ENCODE results near the gene FAM13A. TPM values are rescaled to one million over a fixed set of nuclear protein-coding genes. Genes with fewer than 3 reads are reported as not detected.

The FAM13A gene
- total and polyA plus RNA-seq, 2 of the 13 experiments (the other 11 are each of a cell fraction or from before 2014, with no cell fraction given) = 1.2 to 36.2 TPM

DNA sequence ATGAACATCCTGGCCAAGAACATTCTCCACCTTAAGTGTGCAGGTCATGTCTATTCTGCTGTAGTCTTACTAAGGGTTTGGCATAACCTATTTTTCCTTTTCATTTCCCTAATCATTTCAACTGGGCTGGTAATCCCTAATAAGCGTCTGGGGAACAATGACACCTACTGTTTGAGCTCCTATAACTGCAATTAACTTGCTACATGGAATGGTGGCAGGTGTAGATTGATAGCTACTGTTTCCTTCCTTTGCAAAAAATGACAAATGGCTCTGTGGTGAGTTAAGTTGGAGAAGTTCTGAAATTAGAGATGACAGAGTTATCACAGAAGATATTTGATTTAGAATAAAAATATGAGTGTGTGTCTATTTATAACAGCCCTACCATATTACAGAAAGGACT lies 254.8 kb downstream of the FAM13A start:
- no peak overlapping the region for H3K27ac ChIP-seq (ENCODE audit: extremely low read length, insufficient read depth, low read length)
- ATAC-seq (no peak), FAIRE-seq (no peak), DNase-seq (ENCODE audit: low spot score) (no peak)
- no peak overlapping the region for H3K9ac ChIP-seq (ENCODE audit: insufficient read depth, low read depth, low read length)
- H3K36me3 ChIP-seq (replicated peaks in 1 of 2; ENCODE audit: control insufficient read depth in 1 of 2, insufficient read depth in 2 of 2, low read length in 2 of 2) = peaks cover 6% of the 10 kb centered on the region in 2 experiments; a peak in 3 of 5 replicates
- H3K9me3 ChIP-seq (ENCODE audit: low read length) = no peaks in the 10 kb centered on the region
- H3K4me3 ChIP-seq (replicated peaks in 1 of 3; ENCODE audit: insufficient read depth in 1 of 3, low read depth in 2 of 3, low read length in 3 of 3) = no peak overlapping the region
- peaks cover 39% of the 10 kb centered on the region for H3K79me2 ChIP-seq (ENCODE audit: insufficient read depth, low read length)
- no peak for TF ChIP-seq ZSCAN25 (CRISPR knock-in tag; IDR thresholded peaks at IDR 0.05)
- TF ChIP-seq ZNF580 (CRISPR knock-in tag; IDR thresholded peaks at IDR 0.05; ENCODE audit: borderline replicate concordance, low read depth) = no peak
- TF ChIP-seq ZNF768 (CRISPR knock-in tag; IDR thresholded peaks at IDR 0.05) = no peak
- TF ChIP-seq AHR (CRISPR knock-in tag; IDR thresholded peaks at IDR 0.05) = no peak
- TF ChIP-seq CEBPG (CRISPR knock-in tag; IDR thresholded peaks at IDR 0.05) = no peak
- no peak for TF ChIP-seq ZNF230 (CRISPR knock-in tag; IDR thresholded peaks at IDR 0.05)
- TF ChIP-seq MATR3 (CRISPR knock-in tag; IDR thresholded peaks at IDR 0.05) = no peak
- TF ChIP-seq ZNF891 (CRISPR knock-in tag; IDR thresholded peaks at IDR 0.05) = no peak
- no peak for TF ChIP-seq ZFAT (CRISPR knock-in tag; conservative IDR thresholded peaks at IDR 0.05)
- TF ChIP-seq RBM39 (IDR thresholded peaks at IDR 0.05; ENCODE audit: low read depth, low read length, poor library complexity, severe bottlenecking) = no peak
- TF ChIP-seq, protein P1, sequence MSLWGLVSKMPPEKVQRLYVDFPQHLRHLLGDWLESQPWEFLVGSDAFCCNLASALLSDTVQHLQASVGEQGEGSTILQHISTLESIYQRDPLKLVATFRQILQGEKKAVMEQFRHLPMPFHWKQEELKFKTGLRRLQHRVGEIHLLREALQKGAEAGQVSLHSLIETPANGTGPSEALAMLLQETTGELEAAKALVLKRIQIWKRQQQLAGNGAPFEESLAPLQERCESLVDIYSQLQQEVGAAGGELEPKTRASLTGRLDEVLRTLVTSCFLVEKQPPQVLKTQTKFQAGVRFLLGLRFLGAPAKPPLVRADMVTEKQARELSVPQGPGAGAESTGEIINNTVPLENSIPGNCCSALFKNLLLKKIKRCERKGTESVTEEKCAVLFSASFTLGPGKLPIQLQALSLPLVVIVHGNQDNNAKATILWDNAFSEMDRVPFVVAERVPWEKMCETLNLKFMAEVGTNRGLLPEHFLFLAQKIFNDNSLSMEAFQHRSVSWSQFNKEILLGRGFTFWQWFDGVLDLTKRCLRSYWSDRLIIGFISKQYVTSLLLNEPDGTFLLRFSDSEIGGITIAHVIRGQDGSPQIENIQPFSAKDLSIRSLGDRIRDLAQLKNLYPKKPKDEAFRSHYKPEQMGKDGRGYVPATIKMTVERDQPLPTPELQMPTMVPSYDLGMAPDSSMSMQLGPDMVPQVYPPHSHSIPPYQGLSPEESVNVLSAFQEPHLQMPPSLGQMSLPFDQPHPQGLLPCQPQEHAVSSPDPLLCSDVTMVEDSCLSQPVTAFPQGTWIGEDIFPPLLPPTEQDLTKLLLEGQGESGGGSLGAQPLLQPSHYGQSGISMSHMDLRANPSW (CRISPR knock-in tag; IDR thresholded peaks at IDR 0.05; ENCODE audit: borderline replicate concordance) = no peak
- TF ChIP-seq ZNF776 (CRISPR knock-in tag; IDR thresholded peaks at IDR 0.05) = no peak
- no peak for TF ChIP-seq TARDBP (CRISPR knock-in tag; IDR thresholded peaks at IDR 0.05)
- TF ChIP-seq RAD51 (IDR thresholded peaks at IDR 0.05; ENCODE audit: borderline replicate concordance) = no peak
- no peak for TF ChIP-seq FOXK2 (IDR thresholded peaks at IDR 0.05)
- TF ChIP-seq, protein P2, sequence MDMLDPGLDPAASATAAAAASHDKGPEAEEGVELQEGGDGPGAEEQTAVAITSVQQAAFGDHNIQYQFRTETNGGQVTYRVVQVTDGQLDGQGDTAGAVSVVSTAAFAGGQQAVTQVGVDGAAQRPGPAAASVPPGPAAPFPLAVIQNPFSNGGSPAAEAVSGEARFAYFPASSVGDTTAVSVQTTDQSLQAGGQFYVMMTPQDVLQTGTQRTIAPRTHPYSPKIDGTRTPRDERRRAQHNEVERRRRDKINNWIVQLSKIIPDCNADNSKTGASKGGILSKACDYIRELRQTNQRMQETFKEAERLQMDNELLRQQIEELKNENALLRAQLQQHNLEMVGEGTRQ (IDR thresholded peaks at IDR 0.05; ENCODE audit: low read depth, low read length) = no peak
- TF ChIP-seq, protein P2 (CRISPR knock-in tag; IDR thresholded peaks at IDR 0.05; ENCODE audit: borderline replicate concordance) = no peak
- TF ChIP-seq FOXP1 (IDR thresholded peaks at IDR 0.05) = no peak
- TF ChIP-seq FOXP1 (CRISPR knock-in tag; IDR thresholded peaks at IDR 0.05) = no peak
- TF ChIP-seq NR3C1 (CRISPR knock-in tag; IDR thresholded peaks at IDR 0.05) = no peak
- no peak for TF ChIP-seq ISX (CRISPR knock-in tag; conservative IDR thresholded peaks at IDR 0.05)
- TF ChIP-seq ZNF264 (CRISPR knock-in tag; IDR thresholded peaks at IDR 0.05) = no peak
- BruUV-seq (replicated peaks) = no TSS peak
- H3K27me3 ChIP-seq (ENCODE audit: control insufficient read depth in 1 of 2, insufficient read depth in 2 of 2, low read length in 2 of 2) = no peaks in the 10 kb centered on the region
- in situ Hi-C loops (cut with HindIII; ENCODE audit: extremely low pct_ligation_motif_present, low pct_unique_long_range_greater_than_20kb) = loop anchor here (25.0 kb wide), 1 partner anchor 265 kb away; no protein-coding TSS in a partner anchor
- H3K4me2 ChIP-seq (ENCODE audit: low read depth, low read length) = no peak overlapping the region
- H4K20me1 ChIP-seq (ENCODE audit: insufficient read depth, low read length) = peaks cover 10% of the 10 kb centered on the region; the same call in 1 of the 2 replicates
- H3K4me1 ChIP-seq (ENCODE audit: insufficient read depth, low read length) = peaks cover 9% of the 10 kb centered on the region
- CTCF ChIA-PET (ENCODE audit: low intra/inter-chr PET ratio, low total read pairs) = no interaction called here
- 68% methylated on average over 1 of the region's 1 CpG for WGBS (ENCODE audit: low lambda C conversion rate)
- intact Hi-C loops (cut with micrococcal nuclease; ENCODE audit: unreplicated experiment) = no loop called here
- H2AFZ ChIP-seq (ENCODE audit: low read length) = no peak overlapping the region
- POLR2A ChIA-PET = no interaction called here
